GM21367 (cell line): ENCODE measurements around the gene COQ10B.
"Not testable (repeated sequence)": the region's sequence is repeated elsewhere in the genome, so short reads cannot be mapped to it uniquely, and the experiment has no call there.

ENCODE experiments used
- ATAC-seq: cut with Tn5 transposase; IDR thresholded peaks from one replicate; pipeline ENCODE4 v1.9.1; 2021; ENCODE audit not compliant: unreplicated experiment

The COQ10B gene

DNA sequence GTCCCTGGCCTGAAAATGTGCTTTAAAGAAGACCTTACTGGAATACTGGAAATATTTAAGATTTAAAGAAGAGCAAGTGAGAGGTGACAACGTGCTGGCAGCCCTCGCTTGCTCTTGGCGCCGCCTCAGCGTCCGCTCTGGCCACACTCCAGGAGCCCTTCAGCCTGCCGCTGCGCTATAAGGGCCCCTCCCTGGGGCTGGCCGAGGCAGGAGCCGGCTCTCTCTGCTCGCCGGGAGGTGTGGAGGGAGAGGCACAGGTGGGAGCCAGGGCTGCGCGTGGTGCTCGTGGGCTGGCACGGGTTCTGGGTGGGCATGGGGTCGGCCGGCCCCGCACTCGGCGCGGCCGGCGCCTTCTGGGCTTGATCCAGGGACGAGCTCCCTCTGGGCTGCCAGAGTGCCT is 2.9 kb upstream of the COQ10B start:
- no peak for ATAC-seq

DNA sequence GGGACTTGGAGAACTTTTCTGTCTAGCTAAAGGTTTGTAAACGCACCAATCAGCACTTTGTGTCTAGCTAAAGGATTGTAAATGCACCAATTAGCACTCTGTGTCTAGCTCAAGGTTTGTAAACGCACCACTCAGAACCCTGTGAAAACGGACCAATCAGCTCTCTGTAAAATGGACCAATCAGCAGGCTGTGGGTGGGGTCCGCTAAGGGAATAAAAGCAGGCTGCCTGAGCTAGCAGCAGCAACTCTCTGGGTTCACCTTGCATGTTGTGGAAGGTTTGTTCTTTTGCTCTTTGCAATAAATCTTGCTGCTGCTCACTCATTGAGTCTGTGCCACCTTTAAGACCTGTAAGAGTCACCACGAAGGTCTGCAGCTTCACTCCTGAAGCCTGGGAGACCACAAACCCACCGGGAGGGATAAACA is 2.4 kb upstream of the COQ10B start:
- ATAC-seq: not testable (repeated sequence)

DNA sequence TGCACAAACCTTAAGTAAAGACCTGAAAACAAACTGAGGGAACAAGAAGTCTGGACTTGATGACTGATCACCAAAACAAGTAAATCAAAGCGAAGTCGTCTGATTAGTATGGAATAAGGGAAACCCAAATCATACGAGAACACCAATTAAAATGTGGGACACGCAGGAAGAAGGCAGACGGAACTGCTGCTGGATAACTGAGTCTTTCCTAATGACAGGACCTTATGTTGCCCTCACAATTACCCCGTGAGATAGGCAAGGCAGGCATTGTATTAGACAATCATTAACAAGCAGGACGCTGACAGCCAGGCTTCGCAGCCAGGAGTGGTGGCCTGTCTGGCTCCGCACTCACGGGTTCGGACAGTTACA is 614 bp upstream of the COQ10B start:
- no peak for ATAC-seq

DNA sequence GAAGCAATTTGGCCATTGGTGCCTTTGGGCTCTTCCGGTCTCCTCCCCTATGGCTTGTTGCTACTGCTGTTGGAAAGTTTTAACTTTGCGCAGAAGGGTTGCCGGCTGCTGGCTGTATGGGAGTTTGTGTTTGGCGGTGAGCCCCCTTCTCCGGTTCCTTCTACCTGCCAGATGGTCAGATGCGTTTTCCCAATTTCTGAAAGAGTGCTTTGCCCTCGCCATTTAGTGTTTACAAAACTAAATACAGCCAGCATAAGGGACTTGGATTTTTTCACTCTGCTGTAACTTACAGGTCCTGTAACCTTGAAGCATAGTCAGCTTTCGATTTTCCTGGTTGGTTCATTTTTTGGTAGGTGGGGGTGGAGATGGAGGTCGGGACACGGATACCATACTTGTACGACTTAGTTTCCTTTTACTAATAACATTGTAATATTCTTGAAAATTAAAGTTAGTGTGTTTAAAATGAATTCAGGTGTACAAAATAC is 604 bp downstream of the COQ10B start:
- ATAC-seq: peak; percentile 24

DNA sequence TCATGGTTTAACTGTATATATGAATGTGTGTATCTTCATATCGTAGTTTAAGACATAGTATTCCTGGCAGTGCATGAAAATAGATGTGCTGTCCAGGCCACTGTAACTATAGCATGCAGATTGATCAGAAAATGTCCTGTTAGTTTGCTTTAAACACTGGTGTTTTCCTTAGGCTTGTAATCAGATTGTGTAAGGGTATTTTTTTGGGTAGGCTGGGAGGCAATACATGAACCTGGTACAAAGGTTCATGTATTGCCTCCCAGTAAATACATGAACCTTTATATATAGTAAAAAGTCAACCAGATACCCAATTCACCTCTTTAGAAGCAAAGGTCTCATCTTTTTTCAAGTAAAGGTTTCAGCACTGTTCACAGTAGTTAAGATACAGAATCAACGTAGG is 1.6 kb downstream of the COQ10B start:
- ATAC-seq: no peak

DNA sequence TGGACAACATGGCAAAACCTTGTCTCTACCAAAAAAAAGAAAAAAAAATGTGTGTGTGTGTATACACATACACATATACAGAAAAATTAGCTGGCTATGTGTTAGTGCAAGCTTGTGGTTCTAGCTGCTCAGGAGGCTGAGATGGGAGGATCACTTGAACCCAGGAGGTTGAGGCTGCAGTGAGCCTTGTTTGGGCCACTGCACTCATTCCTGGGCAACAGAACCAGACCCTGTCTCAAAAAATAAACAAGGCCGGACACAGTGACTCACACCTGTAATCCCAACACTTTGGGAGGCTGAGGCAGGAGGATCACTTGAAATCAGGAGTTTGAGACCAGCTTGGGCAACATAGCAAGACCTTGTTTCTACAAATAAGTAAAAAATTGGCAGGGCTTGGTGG is 2.1 kb downstream of the COQ10B start:
- no peak for ATAC-seq

DNA sequence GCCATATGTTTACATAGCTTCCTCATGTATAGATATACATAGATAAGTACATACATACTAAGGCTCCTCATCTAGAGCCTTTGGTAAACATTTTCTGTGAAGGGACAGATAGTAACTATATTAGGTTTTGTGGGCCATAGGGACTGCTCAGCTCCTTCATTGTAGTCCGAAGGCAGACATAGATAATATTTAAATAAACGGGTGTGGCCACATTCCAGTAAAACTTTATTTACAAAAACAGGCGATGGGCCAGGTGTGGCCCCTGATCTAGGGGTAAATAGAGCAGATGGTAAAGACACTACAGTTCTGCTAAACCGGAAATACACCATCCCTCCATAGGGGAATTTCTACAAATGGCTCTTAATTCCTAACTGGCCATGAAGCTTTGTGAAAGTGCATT is 7.3 kb downstream of the COQ10B start:
- no peak for ATAC-seq

DNA sequence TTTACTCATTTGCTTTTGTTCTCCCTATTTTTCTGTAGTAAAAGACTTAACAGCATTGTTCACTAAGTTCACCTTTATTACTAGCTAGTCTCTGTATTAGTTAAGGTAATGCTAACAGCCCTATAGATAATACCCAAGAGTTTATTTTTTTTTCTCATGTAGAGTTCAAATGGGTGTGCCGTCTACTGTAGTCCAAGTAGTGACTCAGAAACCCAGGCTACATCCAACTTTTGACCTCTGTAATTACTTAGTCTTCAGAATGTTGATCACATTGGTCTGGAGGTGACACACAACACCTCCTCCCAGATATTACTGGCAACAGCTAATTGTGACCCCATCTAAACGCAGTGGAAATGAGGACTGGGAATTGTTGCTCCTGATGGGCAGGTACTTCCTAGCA is 7.7 kb downstream of the COQ10B start:
- ATAC-seq: no peak

DNA sequence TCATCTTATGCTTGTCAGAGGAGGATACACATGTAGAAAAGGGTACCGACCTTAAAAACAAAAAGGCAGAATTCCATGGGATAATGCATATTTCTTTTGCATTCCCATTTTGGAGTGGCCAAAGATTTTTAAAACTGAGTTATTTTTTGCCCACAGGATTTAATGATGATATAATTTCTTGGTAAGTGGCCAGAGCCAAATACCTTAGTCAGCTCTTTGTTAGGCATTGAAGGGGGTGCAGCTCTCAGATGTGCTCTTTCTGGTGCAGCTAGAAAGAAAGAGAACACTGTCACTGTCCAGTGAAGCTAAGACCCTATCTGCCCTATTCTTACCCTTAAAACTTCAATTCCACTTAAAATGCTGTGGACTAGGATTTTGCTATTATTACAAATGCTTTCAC is 10.8 kb downstream of the COQ10B start:
- ATAC-seq: no peak

DNA sequence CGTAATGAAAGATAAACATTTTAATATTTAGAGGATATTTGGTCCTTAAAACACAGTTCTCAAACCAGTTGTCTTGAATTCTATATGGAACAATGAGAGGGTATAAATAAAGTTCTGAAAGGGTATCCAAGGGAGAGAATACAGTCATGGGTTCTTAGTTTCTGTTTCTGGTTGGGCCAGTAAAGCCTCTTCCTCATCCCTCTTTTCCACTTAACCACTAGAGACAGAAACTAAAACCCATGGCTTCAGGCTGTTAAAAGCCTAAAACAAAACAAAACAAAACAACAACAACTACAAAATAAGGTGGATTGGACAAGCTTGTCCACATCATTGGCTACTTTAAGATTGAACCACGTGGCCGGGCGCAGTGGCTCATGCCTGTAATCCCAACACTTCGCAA is 18.8 kb downstream of the COQ10B start:
- no peak for ATAC-seq

DNA sequence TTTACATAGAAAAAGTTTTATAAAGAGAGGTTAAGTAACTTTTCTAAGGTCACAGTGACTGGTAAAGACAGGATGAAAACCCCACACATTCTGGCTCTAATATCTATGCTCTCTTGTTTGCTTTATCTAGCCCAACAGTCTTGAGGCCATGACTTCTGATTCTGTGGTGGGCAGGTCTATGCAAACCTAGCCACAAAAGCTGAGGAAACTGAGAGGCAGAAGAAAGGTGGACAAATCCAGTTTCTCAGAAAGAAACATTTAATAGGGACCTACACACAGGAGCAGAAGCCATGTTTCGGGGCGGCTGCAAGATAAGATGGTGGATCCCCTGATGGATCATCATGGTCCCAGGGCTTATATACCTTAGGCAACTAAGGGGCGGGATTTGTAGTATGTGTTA is 24.4 kb downstream of the COQ10B start:
- no peak for ATAC-seq

DNA sequence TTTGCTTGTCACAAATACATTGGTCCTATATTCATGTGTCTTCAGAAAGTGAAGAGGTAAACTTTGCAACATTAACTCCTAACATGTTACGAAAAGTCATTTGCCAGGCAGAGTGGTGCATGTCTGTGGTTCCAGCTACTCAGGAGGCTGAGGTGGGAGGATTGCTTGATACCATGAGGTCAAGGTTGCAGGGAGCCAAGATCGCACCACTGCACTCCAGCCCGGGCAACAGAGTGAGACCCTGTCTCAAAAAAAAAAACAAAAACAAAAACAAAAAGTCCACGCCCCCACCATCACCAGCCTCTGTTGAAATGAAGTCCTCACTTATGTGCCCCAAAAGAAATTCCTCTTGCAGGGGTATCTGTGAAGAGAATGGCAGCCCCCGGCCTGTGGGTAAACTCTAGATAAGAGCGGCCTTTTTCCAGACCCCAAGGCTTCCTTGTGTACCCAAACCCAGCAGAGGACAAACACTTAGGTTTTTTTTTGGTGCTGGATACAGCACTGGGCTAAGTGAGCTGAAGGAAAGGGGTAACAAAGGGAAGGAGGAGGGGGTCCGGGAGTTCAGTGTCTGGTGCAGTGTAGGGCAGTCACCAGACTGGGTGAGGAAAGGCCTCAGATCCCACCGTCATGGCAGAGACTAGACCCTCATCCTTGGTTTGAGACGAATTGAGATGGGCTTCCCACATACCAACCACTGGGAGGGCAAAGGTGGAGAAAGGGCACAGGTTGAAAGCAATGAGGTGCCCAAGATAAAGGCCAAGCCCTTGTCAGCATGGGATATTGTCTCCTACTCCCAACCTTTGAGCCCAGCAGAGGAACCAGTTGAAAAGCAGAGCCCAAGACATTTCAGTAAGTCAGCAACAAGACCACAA is 27.0 kb downstream of the COQ10B start:
- ATAC-seq: no peak

DNA sequence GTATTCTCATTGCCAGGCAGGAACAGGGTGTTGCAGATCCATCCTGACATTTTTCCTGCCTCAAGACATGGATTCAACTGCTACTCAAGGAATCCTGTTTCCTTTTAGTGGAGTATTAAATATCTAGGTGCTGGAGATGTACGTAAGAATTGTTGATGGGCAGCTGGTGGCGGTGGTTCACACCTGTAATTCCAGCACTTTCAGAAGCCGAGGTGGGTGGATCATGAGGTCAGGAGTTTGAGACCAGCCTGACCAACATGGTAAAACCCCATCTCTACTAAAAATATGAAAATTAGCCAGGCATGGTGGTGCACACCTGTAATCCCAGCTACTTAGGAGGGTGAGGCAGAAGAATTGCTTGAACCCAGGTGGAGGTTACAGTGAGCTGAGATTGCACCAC is 30.9 kb downstream of the COQ10B start:
- not testable (repeated sequence) for ATAC-seq

DNA sequence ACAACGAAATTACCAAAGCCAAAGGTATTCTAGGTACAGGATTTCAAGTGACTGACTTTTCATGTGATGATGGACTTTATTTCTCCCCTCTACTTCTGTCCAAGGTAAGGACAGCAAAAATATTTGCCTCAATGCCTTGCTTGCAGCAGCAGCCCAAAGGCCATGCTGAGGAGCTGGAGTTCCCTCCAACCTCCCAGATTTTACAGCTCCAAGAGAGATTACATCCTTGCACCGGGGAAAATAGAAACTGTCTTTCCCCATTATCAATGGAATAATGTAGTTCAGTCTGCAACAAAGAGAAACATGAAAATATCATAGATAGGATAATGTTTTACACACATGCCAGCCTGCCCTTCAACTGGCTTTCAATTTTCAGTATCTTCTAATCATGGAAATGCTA is 32.8 kb downstream of the COQ10B start:
- ATAC-seq: no peak

DNA sequence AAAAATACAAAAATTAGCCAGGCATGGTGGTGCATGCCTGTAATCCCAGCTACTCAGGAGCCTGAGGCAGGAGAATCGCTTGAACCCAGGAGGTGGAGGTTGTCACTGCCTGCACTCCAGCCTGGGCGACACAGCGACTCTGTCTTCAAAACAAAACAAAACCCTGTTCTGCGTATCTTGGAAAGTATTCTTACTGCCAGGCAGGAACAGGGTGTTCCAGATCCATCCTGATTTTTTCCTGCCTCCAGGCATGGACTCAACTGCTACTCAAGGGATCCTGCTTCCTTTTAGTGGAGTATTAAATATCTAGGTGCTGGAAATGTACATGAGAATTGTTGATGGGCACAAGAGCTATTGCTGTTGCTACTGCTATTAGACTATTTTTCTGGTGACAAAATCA is 34.0 kb downstream of the COQ10B start:
- no peak for ATAC-seq

DNA sequence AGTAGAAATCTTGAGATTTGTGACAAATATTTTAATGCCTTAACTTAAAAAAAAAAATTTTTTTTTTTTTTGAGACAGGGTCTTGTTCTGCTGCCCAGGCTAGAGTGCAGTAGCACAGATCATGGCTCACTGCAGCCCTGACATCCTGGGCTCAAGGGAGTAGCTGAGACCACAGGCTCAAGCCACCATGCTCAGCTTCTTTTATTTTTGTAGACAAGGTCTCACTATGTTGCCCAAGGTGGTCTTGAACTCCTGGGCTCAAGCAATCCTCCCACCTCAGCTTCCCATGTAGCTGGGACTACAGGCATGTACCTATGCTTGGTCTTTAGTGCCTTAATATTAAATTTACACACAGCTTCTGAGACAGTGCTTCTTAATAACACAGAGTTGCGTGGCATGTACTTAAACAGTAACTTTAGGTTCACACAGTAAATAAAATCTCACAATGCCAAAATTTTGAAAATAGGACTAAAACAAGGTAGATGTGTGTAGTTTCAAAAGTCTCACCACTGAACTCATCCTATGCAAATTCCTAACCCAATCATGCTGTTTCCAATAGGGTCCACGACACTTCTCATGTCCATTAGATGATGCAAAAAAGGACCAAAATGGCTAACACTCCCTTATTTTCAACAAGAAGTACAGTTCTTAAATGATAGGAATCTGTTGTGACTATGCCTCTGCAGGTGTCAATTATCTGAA is 42.2 kb downstream of the COQ10B start:
- no peak for ATAC-seq

DNA sequence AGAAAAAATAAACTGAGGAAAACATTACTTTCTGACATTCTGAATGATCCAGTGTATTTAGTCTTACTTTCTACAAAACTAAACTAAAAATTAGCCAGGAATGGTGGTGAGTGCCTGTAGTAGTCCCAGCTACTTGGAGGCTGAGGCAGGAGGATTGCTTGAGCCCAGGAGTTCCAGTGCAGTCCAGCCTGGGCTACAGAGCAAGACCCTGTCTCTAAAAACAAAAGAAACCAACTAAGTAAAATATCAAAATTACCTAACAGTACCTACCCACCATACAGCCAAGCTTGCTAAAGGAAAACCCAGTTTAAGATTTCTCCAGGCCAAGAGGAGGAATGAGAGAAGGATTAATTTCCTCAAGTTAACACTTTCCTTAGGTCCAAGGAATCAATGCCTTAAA is 43.3 kb downstream of the COQ10B start:
- ATAC-seq: no peak

DNA sequence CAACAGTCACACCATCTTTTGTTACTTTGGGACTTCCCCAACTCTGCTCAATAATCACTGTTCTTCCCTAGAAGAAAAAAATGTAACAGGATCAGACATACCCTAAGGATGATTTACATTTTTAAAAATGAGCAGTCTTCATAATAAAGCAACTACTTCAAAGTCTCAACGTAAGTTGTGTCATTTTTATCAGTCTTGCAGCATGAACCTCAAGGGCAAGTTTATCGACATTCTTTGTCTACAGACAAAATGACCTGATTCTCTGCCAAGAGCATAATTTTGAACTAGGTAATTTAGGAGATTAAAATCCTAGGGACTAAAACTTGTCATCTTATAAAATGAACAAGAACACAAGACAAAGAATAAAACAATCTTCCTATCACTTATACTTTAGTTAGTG is 44.0 kb downstream of the COQ10B start:
- no peak for ATAC-seq

DNA sequence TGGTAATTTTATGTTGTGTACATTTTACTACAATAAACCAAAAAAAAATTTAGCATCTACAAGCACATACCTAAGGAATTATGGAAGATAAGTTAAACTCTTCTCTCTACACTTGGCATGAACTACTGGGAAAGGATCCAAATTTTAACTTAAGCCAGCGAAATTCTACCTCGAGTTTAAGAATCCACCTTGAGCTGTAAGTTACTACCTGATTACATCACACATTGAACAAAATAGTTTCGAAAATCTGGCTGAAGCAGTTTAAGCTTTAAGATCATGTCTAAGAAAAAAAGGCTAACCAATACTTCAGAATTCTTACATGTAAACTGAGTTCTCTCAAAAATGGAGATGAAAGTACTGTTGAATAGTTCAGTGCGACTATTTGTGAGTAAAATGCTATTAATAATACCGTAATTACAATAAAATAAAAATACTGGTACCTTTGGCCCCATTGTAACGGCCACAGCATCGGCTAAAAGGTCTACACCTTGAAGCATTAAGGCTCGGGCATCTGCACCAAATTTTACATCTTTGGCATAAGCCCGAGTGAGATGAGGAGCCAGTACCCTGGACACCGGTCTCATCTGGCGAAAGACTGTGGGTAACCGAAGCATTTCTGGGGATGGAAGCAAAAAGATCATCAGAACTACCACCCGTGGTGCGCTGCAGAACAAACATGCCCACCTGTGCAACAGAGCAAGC is 45.0 kb downstream of the COQ10B start:
- ATAC-seq: no peak

DNA sequence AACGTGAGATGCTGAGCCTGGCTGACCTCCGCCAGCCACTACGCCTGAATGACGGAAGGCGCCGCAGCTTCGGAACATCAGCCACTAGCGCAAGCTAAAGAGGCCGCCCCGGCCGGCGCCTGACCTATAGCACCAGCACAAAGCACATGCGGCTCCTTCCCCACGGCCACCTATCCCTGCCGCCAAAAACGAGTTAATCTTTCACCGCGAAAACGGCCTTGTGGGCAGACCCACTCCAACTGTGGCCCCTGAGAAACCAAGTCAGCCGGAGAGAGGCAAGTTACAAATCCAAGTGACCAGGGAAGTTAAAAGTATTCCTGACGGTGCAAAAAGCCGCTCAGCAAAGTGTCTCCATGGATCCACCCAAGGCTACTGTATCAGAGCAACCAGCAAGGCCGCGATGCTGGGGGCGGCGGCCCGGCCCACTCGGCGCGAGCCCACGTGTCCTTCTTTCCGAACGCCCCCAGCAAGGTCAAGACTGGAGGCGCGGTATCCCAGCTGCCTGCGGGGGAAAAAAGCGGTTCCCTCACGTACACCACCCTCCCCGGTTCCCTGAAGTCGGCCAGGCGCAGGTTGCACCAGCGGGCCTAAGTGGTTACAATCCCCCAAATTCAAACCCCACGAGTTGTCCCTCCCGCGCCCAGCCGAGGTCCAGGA is 45.7 kb downstream of the COQ10B start:
- ATAC-seq: peak; percentile 25
